Uterus (tissue), 4 donors: ENCODE measurements around the gene TOX2. TPM values are rescaled to one million over a fixed set of nuclear protein-coding genes. Genes with fewer than 3 reads are reported as not detected.

Source experiments
- DNase-seq, 2 donors: peaks; one replicate each; pipeline ENCODE4 v3.0.0-alpha.2; 2019 to 2020
- H3K27ac ChIP-seq, 2 donors: fragments of 200-600 bp; sonication (generic); 1 replicate in 1 of 2; 2 replicates in 1 of 2; pipeline ENCODE4 v1.5.1; 2016 to 2018
- H3K27me3 ChIP-seq, 2 donors: fragments of 200-600 bp; sonication (generic); one replicate each; pipeline ENCODE4 v1.5.1; 2018 to 2019; ENCODE audit warnings: control low read depth in 1 of 2
- H3K36me3 ChIP-seq, 2 donors: fragments of 200-600 bp; sonication (generic); one replicate each; pipeline ENCODE4 v1.5.1; 2019; ENCODE audit warnings: control low read depth in 1 of 2
- H3K4me1 ChIP-seq, 2 donors: fragments of 200-600 bp; sonication (generic); one replicate each; pipeline ENCODE4 v1.5.1; 2018 to 2019; ENCODE audit warnings: control low read depth in 1 of 2
- H3K4me3 ChIP-seq, 2 donors: fragments of 200-600 bp; sonication (generic); 1 replicate in 1 of 2; 2 replicates in 1 of 2; pipeline ENCODE4 v1.5.1; 2018 to 2019; ENCODE audit warnings: mild to moderate bottlenecking in 1 of 2
- H3K9me3 ChIP-seq, 2 donors: fragments of 200-600 bp; sonication (generic); one replicate each; pipeline ENCODE4 v1.5.1; 2019; ENCODE audit warnings: control low read depth in 1 of 2
- POLR2A ChIP-seq, 2 donors: fragments of 450-650 bp; IDR thresholded peaks; one replicate each; pipeline ENCODE4 v1.6.1; 2016; ENCODE audit warnings: antibody characterized with exemption in 2 of 2, mild to moderate bottlenecking in 1 of 2, moderate library complexity in 1 of 2
- intact Hi-C: fragments of 100-400 bp; cut with DNase I; formaldehyde crosslinking; loops from one replicate; pipeline ENCODE4 v1.15.1; 2023; ENCODE audit warnings: low total_unique reads
- total RNA-seq, 4 donors: library from RNA; depleted of rRNA in 3 of 4; stranded (reverse); fragments of >200 nt in 3 of 4; gene quantifications; one replicate each; pipeline versions ENCODE4 v1.1.0 to v1.2.4, GENCODE V29; 2014 to 2023
- TF ChIP-seq, protein P1 (sequence below), 4 experiments: fragments of 200-600 bp in 2 of 4; fragments of 450-650 bp in 2 of 4; sonication (generic) in 2 of 4; IDR thresholded peaks; one replicate each; pipeline ENCODE4 v1.5.1; 2016 to 2019; ENCODE audit warnings: antibody characterized with exemption in 4 of 4, mild to moderate bottlenecking in 2 of 4, moderate library complexity in 1 of 4
- donor health status: DM: yes; HTN: yes; CAD: no.

Gene TOX2
- total RNA-seq, 4 donors from 2014 or later, result 0.26 to 4.8 (median 0.28) TPM; not detected in 1

DNA sequence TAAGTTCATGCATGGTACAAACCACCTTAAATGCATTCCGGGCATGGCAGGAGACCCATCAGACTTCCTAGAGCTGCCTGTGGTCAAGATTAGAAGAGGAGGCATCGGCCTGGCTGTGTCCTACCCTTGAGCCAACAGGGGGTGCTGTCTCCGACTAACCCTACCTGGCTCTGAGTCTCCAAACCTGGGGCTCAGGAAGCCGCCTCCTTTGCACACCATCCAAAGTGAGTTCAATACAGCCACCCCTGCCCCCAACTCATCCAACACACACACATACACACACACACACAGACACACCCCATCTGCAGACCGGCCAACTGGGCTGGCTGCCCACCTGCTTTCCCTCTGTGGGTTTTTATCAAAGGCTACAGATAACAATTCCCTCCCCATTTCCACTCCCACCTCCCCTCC is 195.3 kb downstream of the TOX2 start:
- H3K4me1 ChIP-seq, result no peaks in the 10 kb centered on the region
- no peaks in the 10 kb centered on the region for H3K27me3 ChIP-seq
- H3K36me3 ChIP-seq, result no peaks in the 10 kb centered on the region
- no peaks in the 10 kb centered on the region for H3K9me3 ChIP-seq
- peak in 1 of 2 donors; percentile 53 for DNase-seq
- intact Hi-C loops, result no loop called here
- TF ChIP-seq, protein P1, sequence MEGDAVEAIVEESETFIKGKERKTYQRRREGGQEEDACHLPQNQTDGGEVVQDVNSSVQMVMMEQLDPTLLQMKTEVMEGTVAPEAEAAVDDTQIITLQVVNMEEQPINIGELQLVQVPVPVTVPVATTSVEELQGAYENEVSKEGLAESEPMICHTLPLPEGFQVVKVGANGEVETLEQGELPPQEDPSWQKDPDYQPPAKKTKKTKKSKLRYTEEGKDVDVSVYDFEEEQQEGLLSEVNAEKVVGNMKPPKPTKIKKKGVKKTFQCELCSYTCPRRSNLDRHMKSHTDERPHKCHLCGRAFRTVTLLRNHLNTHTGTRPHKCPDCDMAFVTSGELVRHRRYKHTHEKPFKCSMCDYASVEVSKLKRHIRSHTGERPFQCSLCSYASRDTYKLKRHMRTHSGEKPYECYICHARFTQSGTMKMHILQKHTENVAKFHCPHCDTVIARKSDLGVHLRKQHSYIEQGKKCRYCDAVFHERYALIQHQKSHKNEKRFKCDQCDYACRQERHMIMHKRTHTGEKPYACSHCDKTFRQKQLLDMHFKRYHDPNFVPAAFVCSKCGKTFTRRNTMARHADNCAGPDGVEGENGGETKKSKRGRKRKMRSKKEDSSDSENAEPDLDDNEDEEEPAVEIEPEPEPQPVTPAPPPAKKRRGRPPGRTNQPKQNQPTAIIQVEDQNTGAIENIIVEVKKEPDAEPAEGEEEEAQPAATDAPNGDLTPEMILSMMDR (IDR thresholded peaks at IDR 0.05), result peak in 1 of 4 experiments; percentile 19
- no peak for TF ChIP-seq POLR2A (IDR thresholded peaks at IDR 0.05)
- no peak overlapping the region for H3K4me3 ChIP-seq
- peak overlapping the region in 1 of 2 donors; percentile 74 for H3K27ac ChIP-seq

DNA sequence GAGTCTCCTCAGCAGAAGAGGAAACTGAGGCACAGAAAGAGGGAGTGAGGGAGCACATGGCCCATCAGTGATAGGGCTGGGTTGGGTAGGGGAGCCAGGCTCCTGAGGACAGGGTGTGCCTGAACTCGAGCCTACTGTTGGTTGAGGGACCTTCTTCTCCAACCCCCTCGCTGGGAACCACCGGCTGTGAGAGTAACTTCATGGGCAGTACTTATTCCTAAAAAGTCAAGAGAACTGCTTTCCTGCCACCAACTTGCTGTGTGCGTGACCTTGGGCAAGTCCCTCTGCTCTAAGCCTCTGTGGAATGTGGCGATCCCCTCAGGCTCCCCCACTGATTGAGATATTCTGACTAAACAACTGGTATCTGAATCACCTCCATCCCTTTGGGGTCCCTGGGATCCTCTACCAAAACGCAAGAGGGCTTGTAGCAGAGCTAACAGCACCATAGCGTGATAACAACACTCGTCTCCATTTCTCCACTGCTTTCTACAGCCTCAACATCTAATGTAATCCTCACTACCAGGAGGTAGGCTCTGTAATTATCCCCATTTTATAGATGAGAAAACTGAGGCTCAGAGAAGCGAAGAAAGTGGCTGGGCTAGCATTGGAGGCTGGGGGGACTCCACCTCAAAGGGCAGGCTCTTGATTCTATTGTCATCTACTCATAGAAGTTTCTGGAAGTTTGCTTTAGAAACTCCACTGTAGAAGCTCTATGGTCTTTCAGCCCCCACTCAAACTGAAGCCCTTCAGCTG is 196.3 kb downstream of the TOX2 start:
- intact Hi-C loops, result no loop called here
- peak overlapping the region in 1 of 2 donors; percentile 74 for H3K27ac ChIP-seq
- no peak for DNase-seq
- no peaks in the 10 kb centered on the region for H3K4me1 ChIP-seq
- H3K27me3 ChIP-seq, result no peaks in the 10 kb centered on the region
- H3K4me3 ChIP-seq, result no peak overlapping the region
- H3K9me3 ChIP-seq, result no peaks in the 10 kb centered on the region
- TF ChIP-seq, protein P1 (IDR thresholded peaks at IDR 0.05), result no peak
- TF ChIP-seq POLR2A (IDR thresholded peaks at IDR 0.05), result no peak
- no peaks in the 10 kb centered on the region for H3K36me3 ChIP-seq

DNA sequence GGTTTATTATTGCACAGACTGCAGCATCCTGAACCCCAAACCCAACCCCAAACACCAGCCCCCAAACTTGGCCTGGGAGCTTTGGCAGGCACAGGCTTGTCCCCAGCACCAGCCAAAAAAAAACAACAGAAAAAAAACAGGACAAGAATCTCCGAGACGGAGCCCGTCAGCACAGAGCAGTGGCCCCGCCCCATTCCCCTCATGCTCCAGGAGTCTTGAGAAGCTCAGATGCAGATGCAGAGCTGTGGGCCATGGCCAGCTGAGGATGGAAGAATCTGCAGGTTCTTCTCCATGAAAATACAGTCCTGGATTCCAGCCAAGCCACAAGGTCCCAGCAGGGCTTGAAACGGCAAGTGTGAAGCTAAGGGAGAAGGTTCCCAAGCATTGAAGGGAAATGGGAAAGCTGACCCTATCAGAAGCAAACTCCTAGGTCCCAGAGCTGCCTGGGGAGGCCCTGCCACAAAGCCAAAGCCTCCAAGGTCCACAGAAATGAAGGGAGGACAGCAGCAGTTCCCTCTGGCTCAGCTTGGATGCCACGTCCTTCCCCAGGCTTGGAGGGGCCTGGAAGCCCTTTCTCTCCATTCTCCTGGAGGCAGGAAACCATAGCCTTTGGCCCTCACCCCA is 197.2 kb downstream of the TOX2 start:
- TF ChIP-seq, protein P1 (IDR thresholded peaks at IDR 0.05), result no peak
- no peak for TF ChIP-seq POLR2A (IDR thresholded peaks at IDR 0.05)
- Histone ChIP-seq H3K27me3 (no peaks in the 10 kb centered on the region), H3K36me3 (no peaks in the 10 kb centered on the region), H3K27ac (peak overlapping the region in 1 of 2 donors; percentile 74), H3K4me3 (no peak overlapping the region), H3K4me1 (no peaks in the 10 kb centered on the region), H3K9me3 (no peaks in the 10 kb centered on the region)
- DNase-seq, result peak in 1 of 2 donors; percentile 62
- intact Hi-C loops, result no loop called here

DNA sequence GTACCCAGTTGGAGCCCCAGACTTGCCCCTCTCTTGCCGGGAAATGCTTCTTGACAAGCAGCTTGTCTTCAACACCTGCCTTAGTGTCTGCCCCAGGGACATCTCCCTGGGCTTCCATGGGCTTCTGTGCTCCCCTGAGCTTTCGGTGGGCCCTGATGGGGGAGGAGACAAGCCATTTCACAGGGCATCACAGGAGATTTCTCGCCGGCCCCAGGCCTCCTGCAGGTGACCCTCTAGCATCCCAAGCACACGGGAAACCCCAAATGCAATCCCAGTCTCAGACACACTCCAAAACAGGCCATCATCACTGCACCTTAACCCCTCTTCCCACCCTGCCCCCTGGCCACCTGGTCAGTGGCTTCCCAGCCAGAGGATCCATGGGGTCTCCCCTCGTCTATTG is 197.8 kb downstream of the TOX2 start:
- intact Hi-C loops, result no loop called here
- peak overlapping the region in 1 of 2 donors; percentile 16 for H3K27ac ChIP-seq

More for the DNA sequence above, 197.8 kb downstream of the TOX2 start:
- no peak for DNase-seq
- H3K4me3 ChIP-seq, result no peak overlapping the region
- H3K4me1 ChIP-seq, result no peaks in the 10 kb centered on the region
- no peaks in the 10 kb centered on the region for H3K27me3 ChIP-seq
- H3K36me3 ChIP-seq, result no peaks in the 10 kb centered on the region
- no peaks in the 10 kb centered on the region for H3K9me3 ChIP-seq
- TF ChIP-seq, protein P1 (IDR thresholded peaks at IDR 0.05), result no peak
- no peak for TF ChIP-seq POLR2A (IDR thresholded peaks at IDR 0.05)
